GM18499 (cell line): ENCODE data around the gene ECM2.

ENCODE experiments used
- ATAC-seq: cut with Tn5 transposase; IDR thresholded peaks from one replicate; pipeline ENCODE4 v1.9.1; 2021; ENCODE audit warnings: moderate number of reproducible peaks; ENCODE audit not compliant: insufficient read depth, unreplicated experiment

ECM2 gene

GRCh38 chr9:92528522-92528849 is 7.3 kb downstream of the ECM2 start:
- ATAC-seq, result no peak

GRCh38 chr9:92527832-92528521 is 7.8 kb downstream of the ECM2 start:
- ATAC-seq, result no peak

- ATAC-seq, result no peak
Observed at GRCh38 chr9:92527291-92527828, 8.4 kb downstream of the ECM2 start.

- no peak for ATAC-seq
Observed at GRCh38 chr9:92525306-92525705, 10.5 kb downstream of the ECM2 start.

- ATAC-seq, result no peak
Observed at GRCh38 chr9:92524881-92525280, 10.9 kb downstream of the ECM2 start.

GRCh38 chr9:92522983-92523970 is 12.5 kb downstream of the ECM2 start:
- no peak for ATAC-seq

- no peak for ATAC-seq
Observed at GRCh38 chr9:92520837-92521236, 15.0 kb downstream of the ECM2 start.

GRCh38 chr9:92518199-92518598 is 17.6 kb downstream of the ECM2 start:
- ATAC-seq, result no peak

- ATAC-seq, result no peak
Observed at GRCh38 chr9:92517046-92517445, 18.7 kb downstream of the ECM2 start.

GRCh38 chr9:92516521-92516920 is 19.3 kb downstream of the ECM2 start:
- no peak for ATAC-seq

GRCh38 chr9:92514635-92515034 is 21.2 kb downstream of the ECM2 start:
- ATAC-seq, result no peak

GRCh38 chr9:92513349-92513748 is 22.4 kb downstream of the ECM2 start:
- no peak for ATAC-seq

GRCh38 chr9:92512622-92513021 is 23.2 kb downstream of the ECM2 start:
- ATAC-seq, result no peak

- no peak for ATAC-seq
Observed at GRCh38 chr9:92510747-92511146, 25.0 kb downstream of the ECM2 start.

GRCh38 chr9:92509050-92509449 is 26.7 kb downstream of the ECM2 start:
- no peak for ATAC-seq

- ATAC-seq, result no peak
Observed at GRCh38 chr9:92508018-92508820, 27.6 kb downstream of the ECM2 start.

- ATAC-seq, result no peak
Observed at GRCh38 chr9:92507496-92507895, 28.3 kb downstream of the ECM2 start.

GRCh38 chr9:92507005-92507404 is 28.8 kb downstream of the ECM2 start:
- ATAC-seq, result no peak

GRCh38 chr9:92506184-92506857 is 29.5 kb downstream of the ECM2 start:
- ATAC-seq, result no peak

GRCh38 chr9:92504881-92505280 is 30.9 kb downstream of the ECM2 start:
- ATAC-seq, result no peak
